NOMO-1 treated with dmso at 0.1 percent for 144 hours (cell line): ENCODE data around the gene GSK3A.

Experiments
- DNase-seq: peaks from one replicate; lab custom pipeline; 2025; ENCODE audit not compliant: unreplicated experiment; lab: John Stamatoyannopoulos, UW

GSK3A gene

DNA sequence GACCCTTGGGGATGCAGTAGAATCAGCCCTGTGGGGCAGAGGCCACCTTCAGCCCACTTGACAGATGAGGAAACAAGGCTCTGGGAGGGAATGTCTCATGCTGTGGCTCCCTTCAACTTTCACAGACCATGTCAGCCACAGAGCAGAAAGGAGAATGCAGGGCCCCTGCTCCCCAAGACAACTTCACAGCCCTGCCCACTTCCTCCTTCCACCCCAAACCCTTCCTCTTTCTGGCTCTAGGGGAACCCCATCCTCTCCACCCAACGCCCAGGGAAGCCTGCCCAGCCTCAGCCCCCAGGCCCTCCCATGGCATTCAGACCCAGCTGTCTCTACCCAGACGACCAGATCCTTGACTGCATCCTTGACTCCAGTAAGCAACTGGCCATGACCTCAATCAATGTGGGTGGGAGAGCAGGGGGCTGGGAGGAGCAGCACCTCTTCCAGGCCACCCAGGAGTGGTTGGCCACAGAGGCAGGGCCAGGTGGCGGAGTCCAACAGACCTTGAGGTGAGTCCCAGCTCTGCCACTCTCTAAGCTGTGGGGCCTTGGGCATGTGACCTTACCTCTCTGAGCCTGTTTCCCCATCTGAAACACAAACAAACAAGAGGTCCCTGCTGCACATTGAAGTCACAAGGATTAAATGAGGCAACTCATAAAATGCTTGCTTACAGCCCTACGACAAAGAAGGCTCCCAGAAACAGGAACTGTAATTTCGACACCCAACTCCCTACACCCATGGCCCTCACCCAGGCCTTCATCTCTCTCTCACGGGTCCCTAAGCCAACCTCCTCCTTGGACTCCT lies 40.7 kb downstream of the GSK3A start:
- peak; percentile 84 for DNase-seq

DNA sequence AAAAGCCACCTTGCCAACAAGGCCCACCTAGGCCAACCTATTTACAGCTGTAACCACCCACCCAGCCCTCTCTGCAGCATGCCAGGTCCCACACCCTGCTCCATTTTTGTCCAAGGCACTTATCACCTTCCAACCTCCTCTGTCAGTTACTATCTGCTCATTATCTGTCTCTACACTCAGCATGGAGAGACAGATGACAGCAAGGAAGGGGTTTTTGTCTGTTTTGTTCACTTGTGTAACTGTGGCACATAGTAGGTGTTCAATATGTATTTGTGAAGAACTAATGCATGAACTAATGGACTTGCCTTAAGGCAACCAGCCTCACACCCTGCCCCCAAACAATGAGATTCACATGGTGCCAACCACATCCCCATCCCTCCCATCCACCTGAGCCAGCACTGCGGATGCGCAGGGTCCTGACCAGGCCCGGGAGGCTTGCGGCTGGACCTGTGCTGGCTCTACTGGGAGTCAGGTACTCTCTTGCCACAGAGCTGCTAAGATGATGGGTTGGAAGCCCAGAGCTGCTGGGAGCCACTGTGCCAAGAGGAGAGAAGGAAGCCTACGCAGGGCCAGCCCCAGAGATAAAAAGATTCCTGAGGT lies 42.2 kb downstream of the GSK3A start:
- DNase-seq: no peak

- DNase-seq: peak; percentile 98
Observed at GRCh38 chr19:42199440-42200115, 42.8 kb downstream of the GSK3A start.

GRCh38 chr19:42198676-42199439 lies 43.5 kb downstream of the GSK3A start:
- peak; percentile 53 for DNase-seq

DNA sequence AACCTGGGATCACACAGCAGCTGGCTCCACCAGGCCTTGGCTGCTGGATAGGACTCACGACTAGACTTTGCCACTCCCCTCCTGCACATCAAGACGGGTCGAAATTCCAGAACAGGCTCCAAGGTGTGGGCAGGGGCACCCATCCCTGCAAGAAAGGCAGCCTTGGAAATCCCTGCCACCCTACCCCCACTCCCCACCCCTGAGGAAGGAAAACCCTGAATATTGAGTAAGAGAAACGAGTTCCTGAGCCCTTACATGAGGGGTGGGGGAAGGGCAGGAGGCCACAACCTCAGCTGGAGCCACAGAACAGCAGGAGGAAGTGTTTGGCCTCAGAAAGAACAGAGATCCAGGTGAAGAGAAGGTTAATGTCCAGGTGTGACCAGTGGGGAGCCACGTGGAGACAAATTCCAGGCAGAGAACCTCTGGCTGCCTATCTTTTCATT lies 45.0 kb downstream of the GSK3A start:
- peak; percentile 44 for DNase-seq

DNA sequence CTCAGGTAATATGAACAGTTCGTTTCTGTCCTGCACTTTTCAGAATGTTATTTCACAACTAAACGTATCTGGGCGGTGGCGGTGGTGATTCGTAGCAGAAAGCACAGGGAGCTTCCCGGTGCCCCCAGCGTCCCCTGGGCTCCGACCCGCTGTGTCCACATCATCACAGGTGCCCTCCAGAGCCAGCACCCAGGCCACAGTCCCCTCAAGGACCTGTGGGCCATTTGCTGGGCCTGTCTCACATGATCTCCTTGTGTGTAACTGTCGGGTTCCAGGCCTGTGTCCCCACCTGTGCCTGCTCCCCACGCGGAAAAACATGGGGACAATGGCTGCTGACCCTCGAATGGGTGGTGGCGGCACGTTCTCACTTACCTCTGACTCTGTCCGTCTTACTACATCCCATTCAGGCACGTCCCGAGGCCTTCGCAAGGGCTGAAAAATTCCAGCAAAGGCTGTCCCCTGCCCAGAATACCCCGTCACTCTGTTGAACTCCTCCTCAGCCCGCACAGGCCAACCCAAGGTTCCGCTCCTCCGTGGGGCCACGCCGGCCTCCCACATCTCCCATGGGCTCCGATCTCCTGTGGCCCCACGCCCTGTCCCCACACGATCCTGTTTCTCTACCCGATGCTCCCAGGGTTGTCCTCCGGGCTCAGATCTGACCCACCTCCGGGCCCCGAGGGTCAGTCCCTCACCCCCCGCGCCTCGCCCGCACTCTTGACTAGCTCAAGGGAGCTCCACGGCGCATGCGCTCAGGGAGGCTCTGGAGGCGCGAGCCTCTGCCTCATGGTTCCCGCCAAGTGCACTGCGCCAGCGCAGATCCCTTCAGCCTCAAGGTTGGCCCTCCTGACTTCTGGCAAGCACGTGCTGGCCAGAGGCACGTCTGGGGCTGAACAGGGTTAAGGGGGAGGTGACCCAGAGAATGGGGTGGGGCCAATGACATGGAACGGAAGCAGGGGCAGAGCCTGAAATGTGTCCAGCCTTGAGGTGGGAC lies 46.1 kb downstream of the GSK3A start:
- peak; percentile 13 for DNase-seq

DNA sequence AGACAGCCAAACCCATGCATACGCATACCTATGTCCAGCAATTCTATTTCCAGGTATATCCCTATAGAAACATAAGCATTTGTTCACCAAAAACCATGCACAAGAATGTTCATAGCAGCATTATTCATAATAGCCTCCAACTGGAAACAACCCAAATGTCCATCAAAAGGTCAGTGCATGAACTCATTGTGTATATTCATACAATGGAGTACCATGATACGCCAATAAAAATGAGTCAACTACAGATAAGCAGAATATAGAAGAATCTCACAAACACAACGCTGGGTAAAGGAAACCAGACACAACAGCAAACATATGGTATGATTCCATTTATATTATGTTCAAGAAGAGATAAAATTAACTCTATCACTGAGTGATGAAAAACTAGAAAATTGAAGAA lies 48.7 kb downstream of the GSK3A start:
- DNase-seq: no peak

- no peak for DNase-seq
Observed at GRCh38 chr19:42193294-42193693, 49.1 kb downstream of the GSK3A start.

GRCh38 chr19:42191855-42192254 lies 50.5 kb downstream of the GSK3A start:
- DNase-seq: no peak

GRCh38 chr19:42191330-42191729 lies 51.1 kb downstream of the GSK3A start:
- no peak for DNase-seq

DNA sequence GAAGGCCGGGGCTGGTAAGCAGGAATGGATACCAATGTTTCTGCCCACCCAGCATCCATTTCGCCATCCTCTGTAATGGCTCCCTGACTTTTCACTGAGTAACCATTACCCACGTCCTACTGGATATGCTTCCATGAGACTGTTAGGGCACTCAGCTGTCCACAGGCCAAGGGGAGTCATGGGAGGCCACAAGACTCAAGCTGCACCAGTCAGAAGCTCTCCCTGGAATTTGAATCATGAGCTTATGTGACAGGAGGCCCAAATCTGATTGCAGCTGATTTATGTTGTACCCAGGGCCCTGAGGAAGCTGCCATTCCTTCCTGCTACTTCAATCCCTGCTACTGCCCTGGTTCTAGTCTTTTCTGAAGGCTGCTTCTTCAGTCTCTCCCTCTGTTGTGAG lies 53.3 kb downstream of the GSK3A start:
- DNase-seq: no peak

DNA sequence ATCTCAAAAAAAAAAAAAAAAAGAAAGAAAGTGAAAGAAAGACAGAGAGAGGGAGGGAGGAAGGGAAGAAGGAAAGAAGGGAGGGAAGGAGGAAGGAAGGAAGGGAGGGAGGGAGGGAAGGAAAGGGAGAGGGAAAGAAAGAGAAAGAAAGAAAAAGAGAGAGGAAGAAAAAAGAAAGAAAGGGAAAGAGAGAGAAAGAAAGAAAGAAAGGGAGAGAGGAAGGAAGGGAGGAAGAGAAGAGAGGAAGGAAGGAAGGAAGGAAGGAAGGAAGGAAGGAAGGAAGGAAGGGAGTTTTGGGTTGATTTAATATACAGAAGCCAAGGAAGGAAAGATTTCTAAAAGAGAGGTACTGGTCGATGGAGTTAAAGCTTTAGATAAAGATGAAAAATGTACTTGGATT lies 53.7 kb downstream of the GSK3A start:
- no peak for DNase-seq

GRCh38 chr19:42185277-42185676 lies 57.1 kb downstream of the GSK3A start:
- peak; percentile 45 for DNase-seq

- DNase-seq: peak; percentile 19
Observed at GRCh38 chr19:42184401-42184861, 58.0 kb downstream of the GSK3A start.
